Ishikawa (cell line): ENCODE data around the gene TRIM67.

Source experiments
- CEBPB ChIP-seq: IDR thresholded peaks from 2 replicates; pipeline ENCODE4 v1.6.1; 2012
- CREB1 ChIP-seq: IDR thresholded peaks from 2 replicates; pipeline ENCODE4 v1.6.1; 2012; ENCODE audit warnings: low read depth
- EGR1 ChIP-seq: IDR thresholded peaks from 2 replicates; pipeline ENCODE4 v1.6.1; 2012
- EP300 ChIP-seq: IDR thresholded peaks from 2 replicates; pipeline ENCODE4 v1.6.1; 2012; ENCODE audit warnings: borderline replicate concordance
- FOXM1 ChIP-seq: IDR thresholded peaks from 2 replicates; pipeline ENCODE4 v1.6.1; 2012; ENCODE audit warnings: low read depth, borderline replicate concordance
- MAX ChIP-seq: IDR thresholded peaks from 2 replicates; pipeline ENCODE4 v1.6.1; 2012
- NFIC ChIP-seq: IDR thresholded peaks from 2 replicates; pipeline ENCODE4 v1.6.1; 2012
- RAD21 ChIP-seq: IDR thresholded peaks from 2 replicates; pipeline ENCODE4 v1.6.1; 2012; ENCODE audit warnings: low read depth
- REST ChIP-seq: IDR thresholded peaks from 2 replicates; pipeline ENCODE4 v1.6.1; 2012; ENCODE audit warnings: low read depth, mild to moderate bottlenecking
- TAF1 ChIP-seq: IDR thresholded peaks from 2 replicates; pipeline ENCODE4 v1.6.1; 2012; ENCODE audit warnings: low read depth, mild to moderate bottlenecking
- TCF12 ChIP-seq: IDR thresholded peaks from 2 replicates; pipeline ENCODE4 v1.6.1; 2012; ENCODE audit warnings: low read depth
- TEAD4 ChIP-seq: IDR thresholded peaks from 2 replicates; pipeline ENCODE4 v1.6.1; 2012
- USF1 ChIP-seq: IDR thresholded peaks from 2 replicates; pipeline ENCODE4 v1.6.1; 2012
- YY1 ChIP-seq: IDR thresholded peaks from 2 replicates; pipeline ENCODE4 v1.6.1; 2012; ENCODE audit warnings: low read depth
- ZBTB7A ChIP-seq: IDR thresholded peaks from 2 replicates; pipeline ENCODE4 v1.6.1; 2012; ENCODE audit warnings: low read depth

TRIM67 gene

GRCh38 chr1:231162970-231163829 is 1.3 kb downstream of the TRIM67 start:
- TF ChIP-seq ZBTB7A (no peak), CEBPB (no peak), EGR1 (no peak), NFIC (no peak), FOXM1 (no peak), TCF12 (no peak), RAD21 (no peak), CREB1 (no peak), TAF1 (no peak), EP300 (no peak)

- no peak for TF ChIP-seq ZBTB7A
- no peak for TF ChIP-seq CEBPB
- TF ChIP-seq FOXM1: no peak
- no peak for TF ChIP-seq CREB1
- no peak for TF ChIP-seq REST
Observed at GRCh38 chr1:231163830-231164427, 2.1 kb downstream of the TRIM67 start.

GRCh38 chr1:231165371-231165770 is 3.5 kb downstream of the TRIM67 start:
- TF ChIP-seq REST: no peak
- TF ChIP-seq FOXM1: no peak
- TF ChIP-seq CEBPB: no peak
- no peak for TF ChIP-seq TCF12
- no peak for TF ChIP-seq CREB1
- TF ChIP-seq EP300: no peak
- TF ChIP-seq TEAD4: no peak
- TF ChIP-seq NFIC: no peak
- no peak for TF ChIP-seq ZBTB7A
- no peak for TF ChIP-seq YY1
- no peak for TF ChIP-seq RAD21

GRCh38 chr1:231166398-231166797 is 4.5 kb downstream of the TRIM67 start:
- TF ChIP-seq CEBPB (no peak), ZBTB7A (no peak), REST (no peak), RAD21 (no peak), FOXM1 (no peak), CREB1 (no peak)

- no peak for TF ChIP-seq NFIC
- TF ChIP-seq ZBTB7A: no peak
- no peak for TF ChIP-seq TEAD4
- no peak for TF ChIP-seq USF1
- TF ChIP-seq CEBPB: no peak
- TF ChIP-seq RAD21: no peak
- no peak for TF ChIP-seq CREB1
- no peak for TF ChIP-seq EGR1
- TF ChIP-seq REST: no peak
- no peak for TF ChIP-seq TAF1
- TF ChIP-seq YY1: no peak
- TF ChIP-seq TCF12: no peak
- TF ChIP-seq MAX: no peak
- TF ChIP-seq FOXM1: no peak
- TF ChIP-seq EP300: no peak
Observed at GRCh38 chr1:231170875-231171274, 9.0 kb downstream of the TRIM67 start.
